Fibroblast of mammary gland (primary cell): Measurements from ENCODE around the gene PRPF38B.
A peak's percentile ranks its signal among the peaks of the same experiment; 100 is the strongest.
"Not testable (repeated sequence)": the region's sequence is repeated elsewhere in the genome, so short reads cannot be mapped to it uniquely, and the experiment has no call there.

Experiments
- DNase-seq: peaks from one replicate; pipeline ENCODE4 v3.0.0-alpha.2; 2010; ENCODE audit warnings: low read depth
- H3K4me3 ChIP-seq: 2 replicates; pipeline ENCODE4 v1.5.1; 2011; ENCODE audit warnings: low read depth, mild to moderate bottlenecking, low read length, moderate library complexity; ENCODE audit not compliant: control insufficient read depth
- TF ChIP-seq, protein P1 (sequence below): conservative IDR thresholded peaks from 2 replicates; pipeline ENCODE4 v1.5.1; 2011; ENCODE audit warnings: low read depth, low read length, inconsistent platforms; ENCODE audit not compliant: control insufficient read depth, insufficient read depth

The PRPF38B gene

DNA sequence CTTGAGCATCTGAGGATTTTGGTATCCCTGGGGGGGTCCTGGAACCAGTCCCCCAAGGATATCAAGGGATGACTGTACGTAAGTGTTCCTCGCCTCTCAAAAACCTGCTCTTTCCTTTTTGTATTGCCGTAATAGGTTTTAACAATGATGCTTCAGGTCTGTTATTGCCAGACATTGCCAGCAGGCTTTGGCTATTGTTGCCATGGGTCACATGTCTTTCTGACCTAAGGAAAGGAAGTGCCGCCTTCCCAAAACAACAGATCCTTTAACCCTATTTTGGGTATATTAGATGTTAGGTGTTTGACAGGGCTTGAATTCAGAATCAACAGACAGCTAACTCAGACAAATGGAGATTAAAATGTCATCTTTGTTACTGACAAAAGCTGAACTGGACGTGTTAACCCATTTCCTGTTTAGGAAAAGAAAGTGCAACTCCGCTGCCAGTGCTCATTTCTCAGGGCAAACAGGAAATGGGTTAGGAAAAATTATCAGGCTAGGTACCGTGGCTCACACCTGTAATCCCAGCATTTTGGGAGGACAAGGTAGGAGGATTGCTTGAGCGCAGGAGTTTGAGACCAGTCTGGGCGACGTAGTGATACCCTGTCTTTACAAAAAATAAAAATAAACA is 12.4 kb upstream of the PRPF38B start:
- DNase-seq = no peak
- TF ChIP-seq, protein P1, sequence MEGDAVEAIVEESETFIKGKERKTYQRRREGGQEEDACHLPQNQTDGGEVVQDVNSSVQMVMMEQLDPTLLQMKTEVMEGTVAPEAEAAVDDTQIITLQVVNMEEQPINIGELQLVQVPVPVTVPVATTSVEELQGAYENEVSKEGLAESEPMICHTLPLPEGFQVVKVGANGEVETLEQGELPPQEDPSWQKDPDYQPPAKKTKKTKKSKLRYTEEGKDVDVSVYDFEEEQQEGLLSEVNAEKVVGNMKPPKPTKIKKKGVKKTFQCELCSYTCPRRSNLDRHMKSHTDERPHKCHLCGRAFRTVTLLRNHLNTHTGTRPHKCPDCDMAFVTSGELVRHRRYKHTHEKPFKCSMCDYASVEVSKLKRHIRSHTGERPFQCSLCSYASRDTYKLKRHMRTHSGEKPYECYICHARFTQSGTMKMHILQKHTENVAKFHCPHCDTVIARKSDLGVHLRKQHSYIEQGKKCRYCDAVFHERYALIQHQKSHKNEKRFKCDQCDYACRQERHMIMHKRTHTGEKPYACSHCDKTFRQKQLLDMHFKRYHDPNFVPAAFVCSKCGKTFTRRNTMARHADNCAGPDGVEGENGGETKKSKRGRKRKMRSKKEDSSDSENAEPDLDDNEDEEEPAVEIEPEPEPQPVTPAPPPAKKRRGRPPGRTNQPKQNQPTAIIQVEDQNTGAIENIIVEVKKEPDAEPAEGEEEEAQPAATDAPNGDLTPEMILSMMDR = no peak
- no peak overlapping the region for H3K4me3 ChIP-seq

DNA sequence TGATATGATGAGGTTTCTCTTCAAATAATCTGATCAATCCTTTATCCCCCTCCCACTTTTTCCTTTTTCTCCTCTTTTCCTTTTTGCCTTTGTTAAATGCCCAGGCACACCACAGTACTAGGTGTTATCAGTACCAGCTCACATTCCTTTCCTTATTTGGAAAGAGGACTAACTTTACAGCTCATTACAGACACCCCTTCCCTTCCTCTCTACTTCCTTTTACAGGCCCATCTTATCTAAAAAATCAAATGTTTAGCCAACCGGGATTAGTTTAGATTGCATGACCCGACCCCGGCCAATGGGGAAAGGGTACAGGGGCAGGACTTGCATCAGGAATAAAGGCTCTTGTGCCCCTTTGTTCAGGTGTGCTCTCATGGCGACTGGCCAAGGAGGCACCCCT is 10.4 kb upstream of the PRPF38B start:
- not testable (repeated sequence) for H3K4me3 ChIP-seq, DNase-seq

DNA sequence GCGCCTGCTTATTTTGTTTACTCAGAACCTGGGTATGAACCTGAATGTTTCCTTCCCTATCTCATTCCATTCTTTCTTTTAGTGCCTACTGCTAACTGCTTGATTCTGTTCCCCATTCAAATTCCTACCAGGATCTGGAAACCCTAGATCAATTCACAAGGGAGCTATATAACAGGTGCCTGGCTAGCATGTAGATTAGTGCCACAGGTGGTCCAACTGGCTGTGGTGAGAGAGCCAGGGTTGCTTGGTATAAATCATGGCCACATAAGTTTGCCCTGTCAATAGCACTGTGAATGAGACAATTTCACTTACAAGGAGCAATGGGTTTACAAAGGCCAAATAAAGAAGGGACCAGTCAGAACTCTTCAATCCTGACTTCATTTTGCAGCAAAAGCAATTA is 6.6 kb upstream of the PRPF38B start:
- no peak for DNase-seq
- H3K4me3 ChIP-seq = no peak overlapping the region
- TF ChIP-seq, protein P1 = no peak

DNA sequence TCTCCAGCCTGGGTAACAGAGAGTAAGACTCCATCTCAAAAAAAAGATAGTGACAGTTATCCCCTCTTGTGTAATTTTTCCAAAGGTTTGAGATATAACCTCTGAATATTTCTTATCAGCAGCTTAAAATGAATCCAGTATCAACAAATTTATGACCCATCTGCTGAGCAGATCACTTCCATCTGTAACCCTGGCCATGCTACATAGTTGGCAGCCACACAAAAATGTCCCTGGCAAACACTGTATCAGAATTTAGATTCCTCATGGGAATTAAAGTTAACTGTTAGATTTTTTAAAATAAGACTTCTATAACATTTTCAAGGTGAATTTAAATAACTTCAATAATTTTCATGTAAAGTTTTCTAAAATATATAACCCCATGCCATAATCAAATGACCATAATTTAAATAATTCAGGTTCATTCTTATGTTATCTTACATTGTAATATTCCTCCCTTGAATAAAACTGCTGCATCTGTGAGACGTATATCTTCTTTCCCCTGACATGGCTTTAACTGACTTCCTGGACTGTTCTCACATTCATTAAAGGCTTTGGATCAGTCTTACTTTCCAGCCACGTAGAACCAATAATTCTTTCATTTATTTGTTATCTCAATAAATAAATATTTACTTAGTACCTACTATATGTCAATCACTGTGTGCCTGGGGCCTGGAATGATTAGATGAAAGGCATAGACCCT is 5.3 kb upstream of the PRPF38B start:
- H3K4me3 ChIP-seq = no peak overlapping the region
- TF ChIP-seq, protein P1 = no peak
- DNase-seq = peak; percentile 57

DNA sequence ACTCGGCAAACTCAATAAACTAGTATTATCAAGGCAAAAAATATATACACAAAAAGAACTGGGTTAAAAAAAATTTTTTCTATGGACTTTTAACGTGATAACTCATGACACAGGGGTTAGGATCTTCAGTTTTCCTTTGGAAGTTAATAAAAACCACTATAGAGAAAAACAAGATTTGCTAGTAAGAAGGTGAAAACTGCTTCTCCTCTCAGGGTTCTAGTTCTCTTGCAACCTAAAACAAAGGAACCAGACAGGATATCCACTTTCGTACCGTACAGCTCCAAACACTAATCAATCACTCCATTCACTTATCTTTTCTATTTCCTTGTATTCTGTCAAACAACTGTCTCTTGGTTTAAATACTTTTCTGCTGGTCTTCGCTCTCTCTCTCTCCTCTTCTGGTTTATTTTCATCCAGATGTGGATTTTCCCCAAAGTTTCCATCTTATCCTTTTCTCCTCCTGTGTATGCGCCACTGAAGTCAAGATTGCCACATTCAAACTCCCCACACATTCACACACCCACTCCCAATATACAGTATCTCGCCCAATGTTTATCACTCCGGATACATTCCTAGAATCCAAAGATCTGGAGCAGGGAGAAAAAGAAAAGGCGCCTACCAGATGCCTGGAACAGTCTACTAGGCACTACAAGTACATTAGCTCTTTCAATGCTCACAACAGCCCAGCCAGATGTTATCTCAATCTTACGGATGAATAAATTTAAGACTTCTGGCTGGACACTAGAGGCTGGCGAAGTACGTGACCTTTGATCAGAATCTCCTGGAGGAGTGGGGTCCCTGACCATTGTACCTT is 775 bp upstream of the PRPF38B start:
- DNase-seq = no peak
- TF ChIP-seq, protein P1 = no peak
- peak overlapping the region; percentile 96 for H3K4me3 ChIP-seq

DNA sequence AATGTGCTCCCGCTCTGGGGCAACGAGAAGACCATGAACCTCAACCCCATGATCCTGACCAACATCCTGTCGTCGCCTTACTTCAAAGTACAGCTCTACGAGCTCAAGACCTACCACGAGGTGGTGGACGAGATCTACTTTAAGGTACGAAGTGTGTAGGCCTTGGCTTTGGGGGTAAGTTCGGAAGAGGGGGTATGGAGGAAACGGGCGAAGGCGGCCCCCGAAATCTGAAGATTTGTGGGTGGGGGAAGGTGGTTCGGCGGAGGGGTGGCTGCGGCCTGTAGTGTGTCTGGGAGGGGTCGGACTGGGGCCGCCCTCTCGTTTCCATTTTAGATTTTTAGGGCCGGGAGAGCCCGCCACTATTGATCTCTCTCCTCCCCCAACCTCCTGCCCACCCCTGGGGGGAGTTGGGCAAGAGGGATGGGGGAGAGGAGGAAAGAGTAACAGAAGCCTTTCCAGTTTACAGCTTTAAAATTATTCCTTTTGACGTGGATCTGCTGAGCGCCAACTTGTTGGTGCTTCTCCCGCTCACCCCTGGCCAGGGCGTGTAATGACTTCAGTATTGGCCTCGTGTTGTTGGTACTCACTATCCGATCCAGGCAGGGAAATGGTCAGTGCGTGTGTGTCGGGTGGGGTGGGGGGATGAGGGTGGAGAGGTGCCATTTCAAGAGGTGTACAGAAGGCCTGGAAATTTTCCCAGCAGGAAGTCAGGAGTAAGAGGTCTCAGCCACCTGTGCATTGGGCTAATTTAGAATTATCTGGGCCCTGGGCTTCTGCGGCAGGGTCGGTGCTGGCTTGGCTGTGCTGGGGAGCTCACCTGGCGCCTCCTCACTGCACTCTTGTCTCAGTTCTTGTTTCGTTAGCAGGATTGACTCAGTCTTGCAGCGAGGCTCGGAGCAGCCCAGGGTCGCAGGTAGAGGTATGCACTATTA is 880 bp downstream of the PRPF38B start:
- TF ChIP-seq, protein P1 = peak; percentile 22
- H3K4me3 ChIP-seq = peak overlapping the region; percentile 96
- peak; percentile 79 for DNase-seq
